IMR-90 (cell line): ENCODE results near the gene ZNF765.

ENCODE experiments used
- CEBPB ChIP-seq: IDR thresholded peaks from 2 replicates; pipeline ENCODE4 v1.6.1; 2012; ENCODE audit warnings: low read depth, low read length, improper control_type of control experiment
- ELK1 ChIP-seq: fragments of 150-350 bp; IDR thresholded peaks from 2 replicates; pipeline ENCODE4 v1.6.1; 2016; ENCODE audit warnings: low read depth, mild to moderate bottlenecking, low read length, moderate library complexity, borderline replicate concordance
- FOS ChIP-seq: fragments of 150-350 bp; IDR thresholded peaks from 2 replicates; pipeline ENCODE4 v1.6.1; 2016; ENCODE audit warnings: low read depth, low read length
- POLR2A ChIP-seq: IDR thresholded peaks from 2 replicates; pipeline ENCODE4 v1.6.1; 2012; ENCODE audit warnings: mild to moderate bottlenecking, low read depth, low read length
- RAD21 ChIP-seq: IDR thresholded peaks from 2 replicates; pipeline ENCODE4 v1.6.1; 2012; ENCODE audit warnings: low read length, improper control_type of control experiment
- SMC3 ChIP-seq: fragments of 150-350 bp; IDR thresholded peaks from 2 replicates; pipeline ENCODE4 v1.6.1; 2016; ENCODE audit warnings: low read depth, mild to moderate bottlenecking, antibody characterized with exemption, low read length, moderate library complexity
- TF ChIP-seq, protein P1 (sequence below): conservative IDR thresholded peaks from 2 replicates; pipeline ENCODE4 v1.5.1; 2012; ENCODE audit warnings: mild to moderate bottlenecking, low read depth, low read length, improper control_type of control experiment

- TF ChIP-seq, protein P1, sequence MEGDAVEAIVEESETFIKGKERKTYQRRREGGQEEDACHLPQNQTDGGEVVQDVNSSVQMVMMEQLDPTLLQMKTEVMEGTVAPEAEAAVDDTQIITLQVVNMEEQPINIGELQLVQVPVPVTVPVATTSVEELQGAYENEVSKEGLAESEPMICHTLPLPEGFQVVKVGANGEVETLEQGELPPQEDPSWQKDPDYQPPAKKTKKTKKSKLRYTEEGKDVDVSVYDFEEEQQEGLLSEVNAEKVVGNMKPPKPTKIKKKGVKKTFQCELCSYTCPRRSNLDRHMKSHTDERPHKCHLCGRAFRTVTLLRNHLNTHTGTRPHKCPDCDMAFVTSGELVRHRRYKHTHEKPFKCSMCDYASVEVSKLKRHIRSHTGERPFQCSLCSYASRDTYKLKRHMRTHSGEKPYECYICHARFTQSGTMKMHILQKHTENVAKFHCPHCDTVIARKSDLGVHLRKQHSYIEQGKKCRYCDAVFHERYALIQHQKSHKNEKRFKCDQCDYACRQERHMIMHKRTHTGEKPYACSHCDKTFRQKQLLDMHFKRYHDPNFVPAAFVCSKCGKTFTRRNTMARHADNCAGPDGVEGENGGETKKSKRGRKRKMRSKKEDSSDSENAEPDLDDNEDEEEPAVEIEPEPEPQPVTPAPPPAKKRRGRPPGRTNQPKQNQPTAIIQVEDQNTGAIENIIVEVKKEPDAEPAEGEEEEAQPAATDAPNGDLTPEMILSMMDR, result no peak
- no peak for TF ChIP-seq SMC3
- no peak for TF ChIP-seq POLR2A
- TF ChIP-seq RAD21, result no peak
- TF ChIP-seq FOS, result no peak
- no peak for TF ChIP-seq CEBPB
- no peak for TF ChIP-seq ELK1
These were observed 36.9 kb upstream of the ZNF765 start for GRCh38 chr19:53357821-53358581.
